HG03565 (cell line): ENCODE measurements around the gene ZBTB5.

Experiments used
- ATAC-seq: cut with Tn5 transposase; IDR thresholded peaks from one replicate; pipeline ENCODE4 v1.9.1; 2021; ENCODE audit warnings: mild to moderate bottlenecking, moderate library complexity; ENCODE audit not compliant: unreplicated experiment

Gene ZBTB5

GRCh38 chr9:37453827-37454226 lies 11.4 kb downstream of the ZBTB5 start:
- ATAC-seq, result no peak

GRCh38 chr9:37452611-37453010 lies 12.6 kb downstream of the ZBTB5 start:
- ATAC-seq, result no peak

GRCh38 chr9:37451628-37452027 lies 13.6 kb downstream of the ZBTB5 start:
- no peak for ATAC-seq

GRCh38 chr9:37449862-37450632 lies 15.2 kb downstream of the ZBTB5 start:
- ATAC-seq, result no peak

- ATAC-seq, result no peak
These were observed 18.1 kb downstream of the ZBTB5 start for GRCh38 chr9:37447111-37447510.

GRCh38 chr9:37446401-37446800 lies 18.8 kb downstream of the ZBTB5 start:
- no peak for ATAC-seq

DNA sequence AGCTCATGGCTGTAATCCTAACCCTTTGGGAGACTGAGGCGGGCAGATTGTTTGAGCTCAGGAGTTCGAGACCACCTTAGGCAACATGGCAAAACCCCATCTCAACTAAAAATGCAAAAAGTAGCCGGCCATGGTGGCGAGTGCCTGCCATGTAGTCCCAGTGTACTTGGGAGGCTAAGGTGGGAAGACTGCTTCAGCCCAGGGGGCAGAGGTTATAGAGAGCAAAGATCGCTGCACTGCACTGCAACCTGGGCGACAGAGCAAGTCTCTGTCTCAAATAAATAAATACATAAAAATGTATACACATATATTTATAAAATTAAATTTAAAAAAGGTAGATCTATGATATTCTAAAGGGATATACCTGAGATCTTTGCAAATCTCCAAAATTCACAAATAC lies 19.4 kb downstream of the ZBTB5 start:
- no peak for ATAC-seq

DNA sequence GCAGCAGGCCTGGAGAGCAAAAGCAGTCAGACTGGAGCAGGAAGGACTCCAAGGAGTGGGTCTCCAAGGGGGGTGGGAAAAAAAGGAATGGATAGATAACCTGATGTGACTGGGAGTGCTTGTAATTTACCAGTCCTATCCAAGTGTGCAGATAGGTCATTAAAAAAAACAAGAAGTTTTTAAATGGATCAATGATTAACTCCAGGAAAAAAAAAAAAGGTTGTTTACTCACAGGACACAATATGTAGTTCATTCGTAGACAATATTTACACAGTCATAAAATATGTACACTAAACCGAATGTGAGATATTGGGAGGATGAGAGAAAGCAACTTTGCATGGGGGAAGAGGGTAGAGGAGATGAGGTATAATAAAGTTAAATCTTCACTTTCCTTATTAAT lies 20.4 kb downstream of the ZBTB5 start:
- no peak for ATAC-seq

DNA sequence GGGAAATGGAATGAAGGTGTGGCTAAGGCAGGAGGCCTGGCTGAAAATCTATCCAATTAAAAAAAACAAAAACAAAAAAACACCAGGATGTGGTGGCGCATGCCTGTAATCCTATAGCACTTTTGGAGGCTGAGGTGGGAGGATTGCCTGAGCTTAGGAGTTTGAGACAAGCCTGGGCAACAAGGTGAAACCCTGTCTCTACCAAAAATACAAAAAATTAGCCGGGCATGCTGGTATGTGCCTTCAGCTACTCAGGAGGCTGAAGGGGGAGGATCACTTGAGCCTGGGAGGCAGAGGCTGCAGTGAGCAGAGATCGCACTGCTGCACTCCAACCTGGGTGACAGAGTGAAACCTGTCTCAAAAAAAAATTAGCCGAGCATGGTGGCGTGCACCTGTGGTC lies 21.7 kb downstream of the ZBTB5 start:
- no peak for ATAC-seq

- no peak for ATAC-seq
These were observed 22.7 kb downstream of the ZBTB5 start for GRCh38 chr9:37442556-37442955.

GRCh38 chr9:37441776-37442370 lies 23.4 kb downstream of the ZBTB5 start:
- ATAC-seq, result no peak

- no peak for ATAC-seq
These were observed 26.9 kb downstream of the ZBTB5 start for GRCh38 chr9:37438359-37438758.

- no peak for ATAC-seq
These were observed 27.6 kb downstream of the ZBTB5 start for GRCh38 chr9:37437621-37438020.

- ATAC-seq, result no peak
These were observed 28.2 kb downstream of the ZBTB5 start for GRCh38 chr9:37437010-37437409.

- no peak for ATAC-seq
These were observed 28.7 kb downstream of the ZBTB5 start for GRCh38 chr9:37436540-37436939.

DNA sequence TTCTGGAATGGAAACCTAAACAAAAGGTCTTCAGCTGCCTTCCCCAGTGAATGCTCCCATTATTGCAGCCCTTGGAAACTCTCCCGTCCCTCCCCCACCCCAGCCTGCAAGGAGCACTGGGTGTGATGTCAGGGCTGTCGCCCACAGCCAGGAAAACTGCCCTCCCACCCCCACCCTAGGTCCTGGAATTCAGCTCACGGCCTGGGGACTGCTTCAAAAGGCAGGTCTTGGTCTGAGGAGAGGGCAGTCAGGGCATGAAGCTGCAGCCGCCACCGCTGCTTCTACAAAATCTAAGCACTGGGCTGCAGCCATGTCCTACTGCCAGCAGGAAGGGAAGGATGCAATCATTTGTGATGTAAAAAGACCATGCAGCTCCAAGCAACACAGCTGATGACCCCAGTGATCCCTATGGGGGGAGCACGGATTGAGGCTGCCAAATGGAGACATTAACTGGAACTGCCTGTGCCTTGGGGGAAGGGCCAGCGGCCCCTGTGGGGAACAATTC lies 31.3 kb downstream of the ZBTB5 start:
- no peak for ATAC-seq

- ATAC-seq, result no peak
These were observed 33.2 kb downstream of the ZBTB5 start for GRCh38 chr9:37432020-37432419.

GRCh38 chr9:37430841-37431597 lies 34.2 kb downstream of the ZBTB5 start:
- no peak for ATAC-seq

DNA sequence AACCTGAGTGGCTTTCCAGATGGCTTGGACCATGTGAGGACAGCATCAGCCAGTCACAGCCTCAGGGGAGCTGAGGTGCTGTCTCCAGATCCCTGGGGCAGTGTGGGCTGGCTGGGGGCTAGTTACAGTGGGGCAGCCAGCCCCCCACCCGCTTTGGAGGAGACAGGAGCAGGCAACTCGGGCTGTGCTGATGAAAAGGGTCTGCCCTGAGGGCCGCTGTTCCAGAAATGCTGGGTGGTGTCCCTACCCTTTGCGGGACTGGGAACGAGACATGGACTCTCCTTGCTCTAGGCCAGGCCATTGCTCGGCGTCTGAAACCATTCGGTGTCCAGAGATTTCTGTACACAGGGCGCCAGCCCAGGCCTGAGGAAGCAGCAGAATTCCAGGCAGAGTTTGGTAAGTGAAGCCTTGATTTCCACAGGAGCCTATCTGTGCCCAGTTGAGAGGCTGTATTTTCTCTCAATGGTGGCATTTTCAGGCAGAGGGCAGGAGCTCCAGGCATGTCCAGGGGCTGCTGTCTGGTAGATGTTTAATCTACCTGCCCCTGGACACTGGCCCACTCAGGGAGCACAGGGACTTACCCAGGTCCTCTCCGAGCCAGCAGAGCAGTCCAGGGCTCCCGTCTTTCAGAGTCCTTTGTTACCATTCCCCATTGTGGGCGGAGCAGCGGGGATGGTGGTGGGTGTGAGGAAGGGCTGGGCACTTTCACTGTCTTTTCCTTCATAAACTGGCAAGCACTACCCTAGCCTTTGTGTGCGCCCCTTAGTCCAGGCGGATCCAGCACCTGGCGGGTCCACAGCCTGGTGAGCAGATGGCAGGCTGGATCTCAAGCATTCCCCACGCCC lies 35.6 kb downstream of the ZBTB5 start:
- no peak for ATAC-seq

- ATAC-seq, result no peak
These were observed 36.9 kb downstream of the ZBTB5 start for GRCh38 chr9:37428345-37428744.

DNA sequence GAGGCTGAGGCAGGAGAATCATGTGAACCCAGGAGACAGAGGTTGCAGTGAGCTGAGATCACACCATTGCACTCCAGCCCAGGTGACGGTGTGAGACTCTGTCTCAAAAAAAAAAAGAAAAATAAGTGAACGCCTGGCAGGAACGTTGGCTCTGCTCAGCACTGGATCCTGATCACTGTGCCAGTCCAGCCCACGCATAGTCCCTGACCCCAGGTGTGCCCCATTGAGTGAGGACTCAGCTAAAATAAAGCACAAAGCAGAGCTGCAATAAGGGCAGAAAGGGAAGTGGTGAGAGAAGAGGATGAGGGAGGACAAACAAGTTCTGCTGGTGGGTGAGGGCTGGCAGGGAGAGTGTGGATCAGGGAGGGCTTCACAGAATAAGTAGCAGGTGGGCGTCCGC lies 38.4 kb downstream of the ZBTB5 start:
- no peak for ATAC-seq
